ENCODE data around the gene STRAP. TPM values are rescaled to one million over a fixed set of nuclear protein-coding genes. Genes with fewer than 3 reads are reported as not detected.
A peak's percentile ranks its signal among the peaks of the same experiment; 100 is the strongest.

STRAP gene
- total and polyA plus RNA-seq, 10 of the 15 experiments (the other 5 are each of a cell fraction or from before 2014, with no cell fraction given) = 64.3 to 281 (median 119) TPM

DNA sequence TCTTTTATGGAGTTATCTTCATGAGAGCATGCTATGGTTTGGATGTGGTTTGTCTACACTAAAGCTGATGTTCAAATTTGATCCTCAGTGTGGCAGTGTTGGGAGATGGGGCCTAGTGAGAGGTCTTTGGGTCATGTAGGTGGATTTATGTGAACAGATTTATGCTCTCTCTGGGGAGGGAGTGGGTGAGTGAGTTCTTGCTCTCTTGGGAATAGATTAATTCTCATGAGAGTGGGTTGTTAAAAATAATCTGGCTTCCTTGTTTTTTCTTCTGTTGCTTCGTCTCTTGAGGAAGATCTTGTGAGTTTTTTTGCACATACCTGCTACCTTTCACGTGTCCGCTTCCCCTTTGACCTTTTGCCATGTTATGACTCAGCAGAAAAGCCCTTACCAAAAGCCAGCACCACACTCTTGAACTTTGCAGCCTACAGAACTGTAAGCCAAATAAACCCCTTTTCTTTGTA, 49.4 kb downstream of the STRAP start (continued):
- TF ChIP-seq, protein P1, sequence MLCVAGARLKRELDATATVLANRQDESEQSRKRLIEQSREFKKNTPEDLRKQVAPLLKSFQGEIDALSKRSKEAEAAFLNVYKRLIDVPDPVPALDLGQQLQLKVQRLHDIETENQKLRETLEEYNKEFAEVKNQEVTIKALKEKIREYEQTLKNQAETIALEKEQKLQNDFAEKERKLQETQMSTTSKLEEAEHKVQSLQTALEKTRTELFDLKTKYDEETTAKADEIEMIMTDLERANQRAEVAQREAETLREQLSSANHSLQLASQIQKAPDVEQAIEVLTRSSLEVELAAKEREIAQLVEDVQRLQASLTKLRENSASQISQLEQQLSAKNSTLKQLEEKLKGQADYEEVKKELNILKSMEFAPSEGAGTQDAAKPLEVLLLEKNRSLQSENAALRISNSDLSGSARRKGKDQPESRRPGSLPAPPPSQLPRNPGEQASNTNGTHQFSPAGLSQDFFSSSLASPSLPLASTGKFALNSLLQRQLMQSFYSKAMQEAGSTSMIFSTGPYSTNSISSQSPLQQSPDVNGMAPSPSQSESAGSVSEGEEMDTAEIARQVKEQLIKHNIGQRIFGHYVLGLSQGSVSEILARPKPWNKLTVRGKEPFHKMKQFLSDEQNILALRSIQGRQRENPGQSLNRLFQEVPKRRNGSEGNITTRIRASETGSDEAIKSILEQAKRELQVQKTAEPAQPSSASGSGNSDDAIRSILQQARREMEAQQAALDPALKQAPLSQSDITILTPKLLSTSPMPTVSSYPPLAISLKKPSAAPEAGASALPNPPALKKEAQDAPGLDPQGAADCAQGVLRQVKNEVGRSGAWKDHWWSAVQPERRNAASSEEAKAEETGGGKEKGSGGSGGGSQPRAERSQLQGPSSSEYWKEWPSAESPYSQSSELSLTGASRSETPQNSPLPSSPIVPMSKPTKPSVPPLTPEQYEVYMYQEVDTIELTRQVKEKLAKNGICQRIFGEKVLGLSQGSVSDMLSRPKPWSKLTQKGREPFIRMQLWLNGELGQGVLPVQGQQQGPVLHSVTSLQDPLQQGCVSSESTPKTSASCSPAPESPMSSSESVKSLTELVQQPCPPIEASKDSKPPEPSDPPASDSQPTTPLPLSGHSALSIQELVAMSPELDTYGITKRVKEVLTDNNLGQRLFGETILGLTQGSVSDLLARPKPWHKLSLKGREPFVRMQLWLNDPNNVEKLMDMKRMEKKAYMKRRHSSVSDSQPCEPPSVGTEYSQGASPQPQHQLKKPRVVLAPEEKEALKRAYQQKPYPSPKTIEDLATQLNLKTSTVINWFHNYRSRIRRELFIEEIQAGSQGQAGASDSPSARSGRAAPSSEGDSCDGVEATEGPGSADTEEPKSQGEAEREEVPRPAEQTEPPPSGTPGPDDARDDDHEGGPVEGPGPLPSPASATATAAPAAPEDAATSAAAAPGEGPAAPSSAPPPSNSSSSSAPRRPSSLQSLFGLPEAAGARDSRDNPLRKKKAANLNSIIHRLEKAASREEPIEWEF (IDR thresholded peaks at IDR 0.05; ENCODE audit: insufficient replicate concordance, low read depth, low read length) = peak; percentile 69
- TF ChIP-seq BHLHE40 (IDR thresholded peaks at IDR 0.05; ENCODE audit: borderline replicate concordance in 1 of 2, low read depth in 2 of 2, low read length in 1 of 2) (peak; percentile 63 to 73; a peak in 3 of 4 replicates), MEF2A (IDR thresholded peaks at IDR 0.05; ENCODE audit: insufficient read depth, low read depth, low read length) (0 out of 2 replicates have a peak, but pooled peaks have one; percentile 8), RB1 (IDR thresholded peaks at IDR 0.05; ENCODE audit: borderline replicate concordance) (peak; percentile 47; the same call in 1 of the 2 replicates), GATAD2B (conservative IDR thresholded peaks at IDR 0.05; ENCODE audit: low read depth) (peak; percentile 47; the same call in 1 of the 2 replicates), SMC3 (IDR thresholded peaks at IDR 0.05; ENCODE audit: borderline replicate concordance, low read length) (peak; percentile 37; the same call in 1 of the 2 replicates), PAX8 (IDR thresholded peaks at IDR 0.05) (no peak), SMAD1 (IDR thresholded peaks at IDR 0.05; ENCODE audit: low read depth, partially characterized antibody) (peak; percentile 54), HDAC2 (IDR thresholded peaks at IDR 0.05) (no peak), KLF5 (IDR thresholded peaks at IDR 0.05; ENCODE audit: partially characterized antibody) (no peak), NR2C2 (IDR thresholded peaks at IDR 0.05; ENCODE audit: borderline replicate concordance, control insufficient read depth, insufficient read length, low read depth) (no peak), YBX1 (IDR thresholded peaks at IDR 0.05) (peak; percentile 95), JUNB (IDR thresholded peaks at IDR 0.05) (0 out of 2 replicates have a peak, but pooled peaks have one; percentile 20)
- TF ChIP-seq, protein P2, sequence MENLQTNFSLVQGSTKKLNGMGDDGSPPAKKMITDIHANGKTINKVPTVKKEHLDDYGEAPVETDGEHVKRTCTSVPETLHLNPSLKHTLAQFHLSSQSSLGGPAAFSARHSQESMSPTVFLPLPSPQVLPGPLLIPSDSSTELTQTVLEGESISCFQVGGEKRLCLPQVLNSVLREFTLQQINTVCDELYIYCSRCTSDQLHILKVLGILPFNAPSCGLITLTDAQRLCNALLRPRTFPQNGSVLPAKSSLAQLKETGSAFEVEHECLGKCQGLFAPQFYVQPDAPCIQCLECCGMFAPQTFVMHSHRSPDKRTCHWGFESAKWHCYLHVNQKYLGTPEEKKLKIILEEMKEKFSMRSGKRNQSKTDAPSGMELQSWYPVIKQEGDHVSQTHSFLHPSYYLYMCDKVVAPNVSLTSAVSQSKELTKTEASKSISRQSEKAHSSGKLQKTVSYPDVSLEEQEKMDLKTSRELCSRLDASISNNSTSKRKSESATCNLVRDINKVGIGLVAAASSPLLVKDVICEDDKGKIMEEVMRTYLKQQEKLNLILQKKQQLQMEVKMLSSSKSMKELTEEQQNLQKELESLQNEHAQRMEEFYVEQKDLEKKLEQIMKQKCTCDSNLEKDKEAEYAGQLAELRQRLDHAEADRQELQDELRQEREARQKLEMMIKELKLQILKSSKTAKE (IDR thresholded peaks at IDR 0.05; ENCODE audit: low read depth, poor library complexity, severe bottlenecking) = no peak
- TF ChIP-seq, protein P3, sequence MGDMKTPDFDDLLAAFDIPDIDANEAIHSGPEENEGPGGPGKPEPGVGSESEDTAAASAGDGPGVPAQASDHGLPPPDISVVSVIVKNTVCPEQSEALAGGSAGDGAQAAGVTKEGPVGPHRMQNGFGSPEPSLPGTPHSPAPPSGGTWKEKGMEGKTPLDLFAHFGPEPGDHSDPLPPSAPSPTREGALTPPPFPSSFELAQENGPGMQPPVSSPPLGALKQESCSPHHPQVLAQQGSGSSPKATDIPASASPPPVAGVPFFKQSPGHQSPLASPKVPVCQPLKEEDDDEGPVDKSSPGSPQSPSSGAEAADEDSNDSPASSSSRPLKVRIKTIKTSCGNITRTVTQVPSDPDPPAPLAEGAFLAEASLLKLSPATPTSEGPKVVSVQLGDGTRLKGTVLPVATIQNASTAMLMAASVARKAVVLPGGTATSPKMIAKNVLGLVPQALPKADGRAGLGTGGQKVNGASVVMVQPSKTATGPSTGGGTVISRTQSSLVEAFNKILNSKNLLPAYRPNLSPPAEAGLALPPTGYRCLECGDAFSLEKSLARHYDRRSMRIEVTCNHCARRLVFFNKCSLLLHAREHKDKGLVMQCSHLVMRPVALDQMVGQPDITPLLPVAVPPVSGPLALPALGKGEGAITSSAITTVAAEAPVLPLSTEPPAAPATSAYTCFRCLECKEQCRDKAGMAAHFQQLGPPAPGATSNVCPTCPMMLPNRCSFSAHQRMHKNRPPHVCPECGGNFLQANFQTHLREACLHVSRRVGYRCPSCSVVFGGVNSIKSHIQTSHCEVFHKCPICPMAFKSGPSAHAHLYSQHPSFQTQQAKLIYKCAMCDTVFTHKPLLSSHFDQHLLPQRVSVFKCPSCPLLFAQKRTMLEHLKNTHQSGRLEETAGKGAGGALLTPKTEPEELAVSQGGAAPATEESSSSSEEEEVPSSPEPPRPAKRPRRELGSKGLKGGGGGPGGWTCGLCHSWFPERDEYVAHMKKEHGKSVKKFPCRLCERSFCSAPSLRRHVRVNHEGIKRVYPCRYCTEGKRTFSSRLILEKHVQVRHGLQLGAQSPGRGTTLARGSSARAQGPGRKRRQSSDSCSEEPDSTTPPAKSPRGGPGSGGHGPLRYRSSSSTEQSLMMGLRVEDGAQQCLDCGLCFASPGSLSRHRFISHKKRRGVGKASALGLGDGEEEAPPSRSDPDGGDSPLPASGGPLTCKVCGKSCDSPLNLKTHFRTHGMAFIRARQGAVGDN (IDR thresholded peaks at IDR 0.05) = peak; percentile 94
- TF ChIP-seq, protein P4, sequence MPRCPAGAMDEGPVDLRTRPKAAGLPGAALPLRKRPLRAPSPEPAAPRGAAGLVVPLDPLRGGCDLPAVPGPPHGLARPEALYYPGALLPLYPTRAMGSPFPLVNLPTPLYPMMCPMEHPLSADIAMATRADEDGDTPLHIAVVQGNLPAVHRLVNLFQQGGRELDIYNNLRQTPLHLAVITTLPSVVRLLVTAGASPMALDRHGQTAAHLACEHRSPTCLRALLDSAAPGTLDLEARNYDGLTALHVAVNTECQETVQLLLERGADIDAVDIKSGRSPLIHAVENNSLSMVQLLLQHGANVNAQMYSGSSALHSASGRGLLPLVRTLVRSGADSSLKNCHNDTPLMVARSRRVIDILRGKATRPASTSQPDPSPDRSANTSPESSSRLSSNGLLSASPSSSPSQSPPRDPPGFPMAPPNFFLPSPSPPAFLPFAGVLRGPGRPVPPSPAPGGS (IDR thresholded peaks at IDR 0.05; ENCODE audit: borderline replicate concordance, insufficient read depth, low read depth, low read length, poor library complexity, severe bottlenecking) = peak; percentile 76

Measured in GM12878 (cell line).